ENCODE measurements around the gene GFRAL.

DNA sequence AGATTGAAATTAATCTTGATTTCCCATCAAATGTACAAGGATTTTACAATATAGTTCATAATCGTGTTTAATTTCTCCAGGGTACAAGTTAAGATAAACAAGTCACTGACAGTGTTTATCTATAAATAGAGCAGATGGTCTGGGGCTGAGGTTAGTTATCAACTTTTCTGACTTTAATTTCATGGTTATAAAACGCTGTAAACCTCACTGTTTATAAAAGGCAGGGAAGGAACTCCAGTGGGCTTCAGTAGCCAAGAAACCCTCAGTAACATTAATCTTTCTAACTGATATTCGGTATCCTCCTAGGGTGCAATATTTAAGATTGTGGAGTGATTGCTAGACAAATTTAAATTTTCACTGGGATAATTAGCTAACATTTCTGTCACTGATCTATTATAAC, 68.6 kb downstream of the GFRAL start:
- TF ChIP-seq, protein P1, sequence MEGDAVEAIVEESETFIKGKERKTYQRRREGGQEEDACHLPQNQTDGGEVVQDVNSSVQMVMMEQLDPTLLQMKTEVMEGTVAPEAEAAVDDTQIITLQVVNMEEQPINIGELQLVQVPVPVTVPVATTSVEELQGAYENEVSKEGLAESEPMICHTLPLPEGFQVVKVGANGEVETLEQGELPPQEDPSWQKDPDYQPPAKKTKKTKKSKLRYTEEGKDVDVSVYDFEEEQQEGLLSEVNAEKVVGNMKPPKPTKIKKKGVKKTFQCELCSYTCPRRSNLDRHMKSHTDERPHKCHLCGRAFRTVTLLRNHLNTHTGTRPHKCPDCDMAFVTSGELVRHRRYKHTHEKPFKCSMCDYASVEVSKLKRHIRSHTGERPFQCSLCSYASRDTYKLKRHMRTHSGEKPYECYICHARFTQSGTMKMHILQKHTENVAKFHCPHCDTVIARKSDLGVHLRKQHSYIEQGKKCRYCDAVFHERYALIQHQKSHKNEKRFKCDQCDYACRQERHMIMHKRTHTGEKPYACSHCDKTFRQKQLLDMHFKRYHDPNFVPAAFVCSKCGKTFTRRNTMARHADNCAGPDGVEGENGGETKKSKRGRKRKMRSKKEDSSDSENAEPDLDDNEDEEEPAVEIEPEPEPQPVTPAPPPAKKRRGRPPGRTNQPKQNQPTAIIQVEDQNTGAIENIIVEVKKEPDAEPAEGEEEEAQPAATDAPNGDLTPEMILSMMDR (conservative IDR thresholded peaks at IDR 0.05): no peak
- no peak for TF ChIP-seq EZH2 (IDR thresholded peaks at IDR 0.05; ENCODE audit: low read depth)

Measured in PC-9 (cell line).